T follicular helper cell (primary cell): Measurements from ENCODE around the gene OSBPL10.

Experiments used
- DNase-seq: peaks from one replicate; pipeline ENCODE4 v3.0.0-alpha.2; 2020; ENCODE audit warnings: low read depth

OSBPL10 gene

GRCh38 chr3:31744913-31745312 is 236.1 kb downstream of the OSBPL10 start:
- DNase-seq = no peak

DNA sequence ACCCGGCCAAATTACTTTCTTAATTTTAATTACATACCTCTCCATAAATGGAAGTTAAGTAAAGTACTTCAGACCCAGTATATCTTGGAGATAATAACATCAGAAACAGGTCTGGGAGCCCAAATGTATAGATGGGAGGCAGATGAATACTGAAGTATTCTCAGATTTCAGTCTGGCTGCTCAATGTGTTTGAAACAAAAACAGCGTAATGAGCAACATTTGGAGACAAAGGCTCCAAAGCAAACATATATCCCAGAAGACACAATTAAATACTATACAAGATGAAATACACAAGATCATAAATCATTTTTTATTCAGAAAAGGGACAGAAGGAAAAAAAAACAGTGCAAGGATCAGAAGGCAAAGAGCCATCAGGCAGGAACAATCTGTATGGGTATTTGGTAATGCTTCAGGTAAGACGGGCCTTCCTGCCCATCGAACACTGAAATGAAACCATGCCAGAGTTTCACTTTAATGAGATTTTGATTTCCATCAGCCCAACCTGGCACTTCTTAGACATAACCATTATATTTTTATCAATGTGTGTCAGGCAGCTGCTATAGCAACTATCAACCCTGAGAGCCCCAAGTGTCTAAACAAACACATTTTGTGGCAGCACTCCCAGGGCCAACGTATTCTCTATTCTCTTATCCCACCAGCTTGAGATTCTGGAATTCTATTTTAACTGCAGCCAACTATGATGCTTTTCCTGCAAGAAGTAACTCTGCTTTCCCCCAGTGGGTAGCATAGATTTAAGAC is 237.6 kb downstream of the OSBPL10 start:
- no peak for DNase-seq

DNA sequence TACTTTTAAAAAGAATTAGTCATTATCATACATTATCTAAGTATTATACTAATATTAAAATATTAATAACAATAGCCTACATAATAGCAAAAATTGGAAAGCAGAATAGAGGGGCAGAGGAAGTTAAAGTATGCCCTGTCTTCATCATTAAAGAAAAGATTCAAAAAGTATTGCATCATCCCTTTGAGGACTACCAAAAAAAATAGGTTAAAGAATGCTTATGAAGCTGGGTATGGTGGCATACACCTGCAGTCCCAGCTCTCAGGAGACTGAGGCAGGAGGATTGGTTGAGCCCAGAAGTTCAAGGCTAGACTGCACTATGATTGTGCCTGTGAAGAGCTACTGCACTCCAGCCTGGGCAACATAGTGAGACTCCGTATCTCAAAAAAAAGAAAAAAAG is 240.7 kb downstream of the OSBPL10 start:
- no peak for DNase-seq

DNA sequence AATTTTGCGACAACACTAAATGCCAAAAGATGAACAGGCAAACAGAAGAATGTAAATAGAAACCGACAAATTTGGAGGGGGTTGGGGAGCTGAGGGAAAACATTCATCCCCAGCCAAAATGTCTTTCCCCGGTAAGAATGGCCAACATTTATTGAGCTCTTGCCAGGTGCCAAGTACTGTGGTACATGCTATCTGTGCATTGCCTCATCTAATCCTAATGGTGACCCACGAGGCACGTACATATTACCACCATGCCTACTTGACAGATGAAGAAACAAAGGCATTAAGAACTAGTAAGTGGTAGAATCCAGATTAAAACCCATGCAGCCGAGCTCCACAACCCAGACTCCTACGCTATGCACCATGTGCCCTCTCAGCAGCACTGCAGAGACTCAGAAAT is 242.7 kb downstream of the OSBPL10 start:
- DNase-seq = no peak

GRCh38 chr3:31735667-31736066 is 245.4 kb downstream of the OSBPL10 start:
- no peak for DNase-seq

DNA sequence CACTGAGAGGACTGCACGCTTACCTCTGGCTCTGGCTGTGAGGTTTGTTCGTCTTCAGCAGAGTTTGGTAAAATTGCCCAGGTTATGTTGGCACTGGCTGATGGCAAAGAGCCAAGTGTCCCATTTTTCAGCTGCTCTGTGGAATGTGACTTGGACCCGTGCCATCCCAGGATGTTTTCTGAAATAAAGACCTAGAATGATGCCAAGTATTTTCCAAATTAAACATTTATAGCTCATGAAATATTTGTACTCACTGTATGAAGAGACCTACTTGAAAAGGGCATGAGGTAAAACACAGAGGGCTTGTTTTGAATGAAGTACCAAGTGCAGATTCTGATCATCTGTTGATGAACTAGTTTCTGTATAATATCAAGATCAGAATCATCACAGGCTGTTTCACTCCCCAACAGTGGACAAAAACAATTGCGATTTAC is 247.8 kb downstream of the OSBPL10 start:
- DNase-seq = no peak

DNA sequence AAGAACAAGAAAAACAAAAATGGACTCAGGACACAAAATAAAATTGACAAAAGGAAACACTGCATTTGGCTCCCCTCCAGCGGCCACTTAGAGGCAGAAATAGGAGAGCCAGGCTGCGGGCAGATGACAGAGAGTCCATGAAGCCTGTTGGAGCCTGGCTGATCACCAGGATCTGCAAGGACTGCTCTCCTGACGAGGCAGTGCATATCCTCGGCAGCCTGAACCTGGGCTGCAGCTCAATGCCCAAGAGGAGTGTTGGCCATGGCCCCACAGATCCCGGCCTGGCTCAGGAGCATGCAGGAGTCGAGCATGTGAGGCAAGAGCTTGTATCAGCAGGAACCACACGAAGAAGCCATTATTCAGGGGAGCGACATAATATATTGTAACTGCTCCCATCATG is 248.5 kb downstream of the OSBPL10 start:
- no peak for DNase-seq

DNA sequence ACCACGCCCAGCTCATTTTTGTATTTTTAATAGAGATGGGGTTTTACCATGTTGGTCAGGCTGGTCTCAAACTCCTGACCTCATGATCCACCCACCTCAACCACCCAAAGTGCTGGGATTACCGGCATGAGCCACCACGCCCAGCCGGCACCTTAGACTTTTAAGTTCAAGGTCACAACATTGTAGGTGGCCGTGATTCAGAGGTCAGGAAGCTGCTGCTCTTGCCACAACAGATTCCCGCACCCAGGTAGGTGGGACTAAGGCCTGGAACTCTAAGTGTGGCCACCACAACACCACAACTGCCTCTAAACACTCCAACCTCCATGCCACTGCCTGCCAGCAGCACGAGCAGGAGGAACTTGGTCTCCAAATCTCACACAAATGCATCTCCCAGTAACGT is 251.5 kb downstream of the OSBPL10 start:
- DNase-seq = no peak

GRCh38 chr3:31729082-31729481 is 252.0 kb downstream of the OSBPL10 start:
- no peak for DNase-seq

DNA sequence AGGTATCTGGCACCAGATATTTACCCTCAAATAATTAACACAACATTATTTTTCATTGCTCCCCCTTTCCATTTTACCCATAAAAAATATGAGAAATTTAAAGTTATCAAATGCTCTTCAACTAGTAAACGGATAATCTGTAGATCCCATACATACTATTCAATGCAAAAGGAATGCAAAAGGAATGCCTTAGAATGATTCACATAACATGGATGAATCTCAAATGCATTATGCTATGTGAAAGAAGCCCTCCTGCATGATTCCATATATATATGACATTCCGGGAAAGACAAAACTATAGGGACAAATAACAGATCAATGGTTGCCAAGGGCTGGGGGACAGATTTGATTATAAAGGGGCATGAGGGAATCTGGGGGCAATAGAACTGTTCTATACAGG is 252.7 kb downstream of the OSBPL10 start:
- no peak for DNase-seq

GRCh38 chr3:31725976-31726375 is 255.1 kb downstream of the OSBPL10 start:
- no peak for DNase-seq

DNA sequence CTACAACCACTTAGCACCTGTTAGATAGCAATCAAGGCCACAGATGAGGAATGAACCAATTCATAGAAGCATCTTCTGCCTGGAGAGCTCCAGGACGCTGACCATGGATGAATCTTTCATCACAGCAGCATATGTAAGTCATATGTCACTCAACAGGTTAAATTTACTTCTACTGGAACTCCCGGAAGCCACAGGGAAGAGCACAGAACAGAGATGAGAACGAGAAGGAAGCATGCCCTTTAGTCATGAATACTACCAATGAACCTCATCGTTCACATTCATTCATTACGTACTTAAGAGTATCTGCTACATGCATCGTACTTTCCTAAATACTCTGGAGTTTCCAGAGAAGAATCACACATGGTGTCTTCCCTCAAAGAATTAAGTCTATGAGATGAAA is 255.5 kb downstream of the OSBPL10 start:
- no peak for DNase-seq

GRCh38 chr3:31724651-31725050 is 256.4 kb downstream of the OSBPL10 start:
- no peak for DNase-seq

GRCh38 chr3:31724116-31724515 is 256.9 kb downstream of the OSBPL10 start:
- no peak for DNase-seq

GRCh38 chr3:31723701-31724100 is 257.4 kb downstream of the OSBPL10 start:
- DNase-seq = no peak

- no peak for DNase-seq
These were observed 259.4 kb downstream of the OSBPL10 start for GRCh38 chr3:31721676-31722075.

GRCh38 chr3:31714495-31715280 is 266.4 kb downstream of the OSBPL10 start:
- DNase-seq = no peak

- no peak for DNase-seq
These were observed 267.2 kb downstream of the OSBPL10 start for GRCh38 chr3:31713816-31714215.

- no peak for DNase-seq
These were observed 270.8 kb downstream of the OSBPL10 start for GRCh38 chr3:31710123-31710803.

GRCh38 chr3:31709526-31709925 is 271.5 kb downstream of the OSBPL10 start:
- no peak for DNase-seq

DNA sequence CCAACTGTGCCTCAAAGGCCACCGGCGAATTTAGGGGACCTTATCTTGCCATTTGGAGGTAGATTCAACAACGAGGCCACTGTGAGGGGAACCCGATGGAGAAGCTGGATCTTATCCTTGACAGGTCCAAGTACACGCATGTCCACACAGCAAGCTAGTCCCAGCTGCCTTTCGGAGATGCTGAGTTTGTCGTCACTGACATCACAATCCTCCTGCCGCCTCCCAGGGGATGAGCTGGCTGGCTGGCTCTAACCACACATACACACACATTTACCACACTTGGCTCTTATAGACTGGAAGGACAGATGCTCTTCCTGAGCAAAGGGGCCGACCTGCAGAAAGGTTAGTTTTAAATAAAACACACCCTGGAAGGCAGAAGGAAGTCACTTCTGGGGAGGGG is 272.1 kb downstream of the OSBPL10 start:
- no peak for DNase-seq

DNA sequence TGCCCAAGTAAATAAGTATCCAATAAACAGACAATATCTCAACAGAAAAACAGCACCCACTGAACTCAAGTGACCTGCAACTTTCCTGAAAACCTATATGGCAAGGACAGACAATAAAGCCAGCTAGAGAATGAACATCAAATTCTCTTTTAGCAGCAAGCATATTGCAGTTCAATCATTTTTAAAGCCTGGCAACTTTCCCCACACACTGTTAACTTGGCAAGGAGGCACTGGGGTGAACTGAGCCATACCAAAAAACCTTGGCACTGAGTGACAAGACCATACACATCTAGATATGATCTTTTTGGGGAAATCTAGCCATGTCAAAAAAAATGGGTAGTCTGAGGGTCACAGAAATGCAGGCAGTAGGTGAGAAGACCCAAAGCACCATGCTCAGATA is 273.8 kb downstream of the OSBPL10 start:
- DNase-seq = no peak

DNA sequence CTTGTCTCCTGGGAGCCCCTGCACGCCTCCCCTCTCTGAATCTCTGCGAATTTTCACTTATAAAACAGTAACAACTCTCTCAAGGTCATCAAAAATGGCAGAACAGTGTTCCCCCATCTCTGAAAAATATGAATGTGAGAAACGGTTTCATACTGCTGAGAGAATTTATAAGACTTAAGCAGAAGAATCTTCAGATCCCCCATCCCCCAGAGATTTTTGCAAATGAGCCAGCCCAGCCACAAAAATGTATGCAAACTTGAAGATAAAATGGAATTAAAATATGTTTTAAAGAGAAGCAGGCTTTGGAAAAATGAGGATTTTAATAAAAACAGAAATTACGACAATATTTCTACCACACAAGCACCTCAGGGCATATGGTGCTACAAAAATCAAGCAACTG is 275.3 kb downstream of the OSBPL10 start:
- no peak for DNase-seq
